ENCODE data around the gene PMS1. TPM values are rescaled to one million over a fixed set of nuclear protein-coding genes. Genes with fewer than 3 reads are reported as not detected.
"Not testable (repeated sequence)": the region's sequence is repeated elsewhere in the genome, so short reads cannot be mapped to it uniquely, and the experiment has no call there.

The PMS1 gene
- total RNA-seq, 1 donor from 2014 or later, result 35.7 TPM

DNA sequence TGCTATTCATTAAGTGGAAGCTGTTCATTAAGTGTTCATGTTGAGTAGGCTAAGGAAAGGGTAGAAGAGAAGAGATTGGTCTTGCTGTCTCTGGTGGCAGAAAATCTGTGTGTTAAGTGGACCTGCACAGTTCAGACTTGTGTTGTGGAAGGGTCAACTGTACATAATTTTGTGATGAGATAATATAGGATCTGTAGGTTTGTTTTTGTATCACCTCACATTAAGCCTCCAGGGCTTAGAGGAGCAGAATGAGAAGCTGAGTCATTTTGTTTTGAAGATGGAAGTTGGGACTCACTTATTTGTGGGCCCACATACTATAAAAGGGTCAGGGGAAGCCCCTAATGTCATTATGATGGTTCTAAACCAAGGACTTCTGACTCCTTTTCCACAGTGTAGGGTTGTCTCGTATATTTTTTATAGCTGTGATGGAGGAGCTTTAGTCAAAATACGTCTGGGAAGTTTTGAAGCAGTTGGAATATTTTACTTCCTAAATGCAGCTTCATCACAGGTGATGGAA lies 18.2 kb downstream of the PMS1 start:
- intact Hi-C loops (cut with micrococcal nuclease), result no loop called here

DNA sequence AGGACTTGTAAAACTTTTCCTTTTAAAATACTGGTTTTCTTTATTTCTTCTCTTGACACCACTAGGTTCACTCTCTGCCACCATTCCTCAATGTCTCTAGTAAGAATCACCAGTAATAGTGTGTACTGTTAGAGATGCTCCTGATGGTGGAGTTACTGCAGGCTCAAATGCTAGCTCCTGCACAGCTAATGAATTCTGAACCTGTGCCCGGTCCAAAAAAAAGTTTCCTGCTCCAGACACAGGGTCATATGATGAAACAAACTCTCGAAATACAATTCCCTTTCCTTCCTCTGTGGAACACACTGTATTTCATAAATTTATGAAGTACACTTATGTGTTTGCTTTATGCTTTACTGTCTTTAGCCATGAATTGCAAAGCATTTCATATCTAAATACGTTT lies 19.2 kb downstream of the PMS1 start:
- intact Hi-C loops (cut with micrococcal nuclease), result no loop called here

DNA sequence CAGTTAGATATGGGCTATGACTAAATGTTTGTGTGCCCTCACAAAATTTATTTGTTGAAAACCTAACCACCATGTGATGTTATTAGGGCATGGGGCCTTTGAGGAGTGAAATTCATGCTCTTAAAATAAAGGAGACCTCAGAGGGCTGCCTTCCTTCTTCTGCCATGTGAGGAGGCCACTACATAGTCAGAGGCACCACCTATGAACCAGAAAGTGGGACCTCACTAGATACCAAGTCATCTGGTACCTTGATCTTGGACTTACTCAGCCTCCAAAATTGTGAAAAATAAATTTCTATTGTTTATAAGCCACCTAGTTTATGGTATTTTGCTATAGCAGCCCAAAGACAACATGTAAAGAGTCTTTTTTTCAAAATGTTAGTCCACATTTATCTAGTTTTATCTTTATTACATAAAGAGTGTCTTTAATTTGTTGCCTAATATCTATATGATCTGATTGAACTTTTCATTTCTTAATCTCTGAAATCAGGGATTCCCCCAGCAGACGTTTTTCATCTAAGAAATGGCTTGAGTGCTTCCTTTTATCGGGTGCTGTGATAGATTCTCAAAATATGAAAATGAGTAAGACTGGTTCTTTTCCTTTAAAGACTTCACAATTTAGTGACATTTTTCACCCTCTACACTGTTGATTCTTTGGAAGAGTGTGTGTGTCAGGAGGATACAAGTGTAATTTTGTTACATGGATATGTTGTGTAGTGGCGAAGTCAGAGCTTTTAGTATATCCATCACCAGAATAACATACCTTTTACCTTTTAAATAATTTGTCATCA lies 34.2 kb downstream of the PMS1 start:
- intact Hi-C loops (cut with micrococcal nuclease), result no loop called here

DNA sequence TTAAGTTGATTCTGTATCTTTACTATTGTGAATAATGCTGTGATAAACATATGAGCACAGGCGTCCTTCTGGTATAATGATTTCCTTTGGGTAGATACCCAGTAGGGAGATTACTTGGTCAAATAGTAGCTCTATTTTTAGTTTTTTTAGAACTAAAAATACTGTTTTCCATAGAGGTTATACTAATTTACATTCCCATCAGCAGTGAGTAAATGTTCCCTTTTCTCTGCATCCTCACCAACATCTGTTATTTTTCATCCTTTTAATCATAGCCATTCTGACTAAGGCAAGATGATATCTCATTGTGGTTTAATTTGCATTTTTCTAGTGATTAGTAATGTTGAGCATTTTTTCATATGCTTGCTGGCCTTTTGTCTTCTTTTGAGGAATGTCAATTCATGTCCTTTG lies 35.1 kb downstream of the PMS1 start:
- intact Hi-C loops (cut with micrococcal nuclease), result no loop called here

DNA sequence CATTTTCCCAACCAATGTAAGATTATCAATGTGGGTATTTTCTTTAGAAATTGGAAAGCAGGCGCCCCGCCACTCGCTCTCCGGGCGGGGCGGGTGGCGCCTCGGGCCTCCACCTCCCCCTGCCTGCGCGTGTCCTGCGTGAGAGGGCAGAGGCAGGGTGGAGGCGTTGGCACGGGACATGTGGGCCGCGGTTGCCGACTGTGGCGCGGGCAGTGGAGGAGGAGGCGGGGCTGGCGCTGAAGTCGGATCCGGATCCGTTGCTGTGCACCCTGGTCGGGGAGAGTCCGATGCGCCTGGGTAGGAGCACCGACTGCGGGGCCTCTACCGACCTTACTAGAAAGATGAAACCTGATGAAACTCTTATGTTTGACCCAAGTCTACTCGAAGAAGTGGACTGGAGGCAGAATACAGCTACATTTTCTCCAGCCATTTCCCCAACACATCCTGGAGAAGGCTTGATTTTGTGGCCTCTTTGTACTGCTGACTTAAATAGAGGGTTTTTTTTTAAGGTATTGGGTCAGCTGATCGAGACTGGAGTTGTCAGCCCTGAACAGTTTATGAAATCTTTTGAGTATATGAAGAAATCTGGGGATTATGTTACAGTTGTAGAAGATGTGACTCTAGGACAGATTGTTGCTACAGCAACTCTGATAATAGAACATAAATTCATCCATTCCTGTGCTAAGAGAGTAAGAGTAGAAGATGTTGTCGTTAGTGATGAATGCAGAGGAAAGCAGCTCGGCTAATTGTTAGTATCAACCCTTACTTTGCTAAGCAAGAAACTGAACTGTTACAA lies 37.9 kb downstream of the PMS1 start:
- intact Hi-C loops (cut with micrococcal nuclease), result no loop called here

DNA sequence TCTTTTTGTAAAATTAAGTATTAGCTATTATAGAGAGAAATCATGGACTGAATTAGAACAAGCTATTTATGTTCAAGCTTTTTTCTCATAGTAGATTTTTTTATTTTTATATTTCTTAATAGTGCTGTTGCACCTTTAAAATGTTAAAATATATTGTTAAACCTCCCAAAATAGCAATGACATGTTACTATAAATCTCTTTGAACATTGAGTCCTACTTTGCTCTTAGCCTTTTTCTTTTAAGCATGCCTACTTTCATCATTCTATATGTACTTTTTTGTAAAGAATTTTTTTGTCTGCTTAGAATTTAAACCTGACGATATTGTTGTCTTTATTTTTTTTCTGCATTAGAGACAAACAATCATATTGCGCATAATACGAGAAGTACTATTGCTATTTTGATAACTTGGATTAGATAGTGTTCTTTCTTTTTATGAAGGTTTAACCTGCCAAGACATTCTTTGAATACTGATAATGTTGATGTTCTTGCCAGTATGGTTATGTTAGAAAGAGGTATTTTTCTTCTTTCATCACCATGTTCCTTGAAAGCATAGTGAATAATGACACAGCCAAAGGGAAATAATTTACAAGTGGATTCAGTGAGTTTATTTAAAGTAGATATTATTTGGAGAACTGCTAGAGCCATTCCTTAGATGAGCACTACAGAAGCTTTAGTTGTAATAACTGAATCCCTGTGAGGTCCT lies 40.6 kb downstream of the PMS1 start:
- intact Hi-C loops (cut with micrococcal nuclease), result no loop called here

DNA sequence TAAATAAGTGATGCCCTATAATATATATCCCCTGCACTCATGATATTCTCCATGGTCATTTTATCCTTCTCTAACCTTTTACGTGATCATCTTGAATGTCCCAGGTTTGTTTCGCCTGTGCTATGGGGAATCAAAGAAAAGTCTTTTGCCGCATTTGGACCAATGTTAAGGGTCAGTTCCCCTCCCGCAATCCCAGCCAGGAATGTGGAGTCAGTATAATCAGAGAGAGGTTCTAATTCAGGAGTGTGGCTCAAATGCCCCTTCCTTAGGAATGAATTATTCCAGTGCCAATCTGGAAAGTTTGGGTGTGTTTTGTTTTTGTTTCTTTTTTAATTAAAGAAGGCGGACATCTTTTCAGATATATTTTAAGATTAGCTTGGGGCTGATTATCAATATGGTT lies 41.8 kb downstream of the PMS1 start:
- intact Hi-C loops (cut with micrococcal nuclease), result no loop called here

DNA sequence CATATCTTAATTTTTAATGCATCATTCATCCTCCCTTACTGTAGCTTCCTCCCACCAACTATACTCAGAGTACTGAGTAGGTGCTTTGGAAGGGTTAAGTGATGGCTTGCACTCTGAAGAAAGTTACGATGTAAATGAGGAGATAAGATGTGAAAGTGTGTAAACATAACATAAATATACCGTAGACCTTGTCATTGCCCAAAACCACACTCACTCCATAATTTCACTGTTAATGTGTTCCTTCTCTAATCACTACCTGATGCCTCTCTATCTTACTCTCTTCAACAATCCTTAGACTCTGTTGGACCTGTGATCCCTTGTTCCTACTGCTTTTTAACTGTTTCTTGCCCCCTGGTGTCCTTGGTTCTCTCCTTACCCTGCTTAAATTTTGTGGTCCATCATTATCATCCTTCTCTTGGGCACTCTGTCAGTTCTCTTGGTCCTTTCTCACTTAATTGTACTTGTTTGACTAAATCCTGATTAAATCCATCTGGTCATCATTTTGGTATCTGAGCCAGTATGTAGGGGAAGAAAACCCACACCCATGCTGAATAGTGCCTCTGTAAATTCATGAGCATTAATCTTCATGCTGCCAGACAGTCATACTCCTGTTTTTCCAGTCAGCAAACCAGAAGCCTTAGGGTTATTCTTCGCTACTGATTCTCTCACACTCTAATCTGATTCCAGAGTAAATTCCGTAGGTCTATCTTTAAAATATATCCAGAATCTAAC lies 45.0 kb downstream of the PMS1 start:
- intact Hi-C loops (cut with micrococcal nuclease), result no loop called here

DNA sequence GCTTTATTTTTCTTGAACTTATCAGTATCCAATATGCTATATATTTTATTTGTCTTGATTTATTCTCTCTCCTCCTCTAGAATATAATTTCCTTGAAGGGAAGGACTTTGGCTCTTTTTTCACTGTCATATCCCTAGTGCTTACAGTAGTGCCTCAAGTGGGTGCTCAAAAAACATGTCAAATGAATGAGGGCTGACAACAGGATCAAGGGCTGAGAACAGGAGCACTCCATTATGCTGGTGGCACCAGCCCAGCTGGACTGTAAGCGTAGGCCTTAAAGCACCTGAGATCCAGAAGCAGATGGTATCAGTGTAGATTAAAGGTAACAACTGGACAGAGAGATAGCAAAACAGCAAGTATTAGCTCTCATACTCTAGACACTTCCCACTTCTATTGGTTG lies 46.3 kb downstream of the PMS1 start:
- intact Hi-C loops (cut with micrococcal nuclease), result no loop called here

DNA sequence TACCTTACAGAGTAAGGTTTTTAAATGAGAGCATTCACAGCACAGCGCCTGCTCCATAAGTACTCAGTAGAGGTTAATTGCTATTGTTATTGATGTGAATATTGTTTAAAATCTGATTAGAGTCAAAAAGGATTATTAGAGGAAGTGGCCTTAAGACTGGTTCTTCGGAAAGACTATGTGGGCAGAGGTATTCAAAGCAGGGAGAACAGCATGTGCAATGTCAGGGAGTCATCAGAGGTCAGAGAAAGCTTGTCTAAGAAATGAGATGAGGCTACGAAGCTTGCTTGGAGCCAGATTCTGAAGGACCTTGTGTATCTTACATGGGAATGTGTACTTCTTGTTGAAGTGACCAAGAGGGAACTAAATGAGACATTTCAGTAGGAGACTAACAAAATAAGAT lies 49.8 kb downstream of the PMS1 start:
- intact Hi-C loops (cut with micrococcal nuclease), result no loop called here

DNA sequence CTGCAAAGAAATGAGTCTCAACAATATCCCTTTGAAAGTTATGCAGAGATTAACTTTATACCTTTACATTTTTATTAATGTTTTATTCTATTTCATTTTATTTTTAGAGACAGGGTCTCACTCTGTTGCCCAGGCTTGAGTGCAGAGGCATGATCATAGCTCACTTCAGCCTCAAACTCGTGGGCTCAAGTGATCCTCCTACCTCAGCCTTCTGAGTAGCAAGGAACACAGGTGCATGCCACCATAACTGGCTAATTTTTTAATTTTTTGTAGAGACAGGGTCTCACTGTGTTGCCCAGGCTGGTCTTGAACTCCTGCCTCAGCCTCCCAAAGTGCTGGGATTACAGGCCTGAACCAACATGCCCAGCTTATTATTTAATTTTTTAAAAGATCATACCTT lies 50.4 kb downstream of the PMS1 start:
- intact Hi-C loops (cut with micrococcal nuclease), result not testable (repeated sequence)

DNA sequence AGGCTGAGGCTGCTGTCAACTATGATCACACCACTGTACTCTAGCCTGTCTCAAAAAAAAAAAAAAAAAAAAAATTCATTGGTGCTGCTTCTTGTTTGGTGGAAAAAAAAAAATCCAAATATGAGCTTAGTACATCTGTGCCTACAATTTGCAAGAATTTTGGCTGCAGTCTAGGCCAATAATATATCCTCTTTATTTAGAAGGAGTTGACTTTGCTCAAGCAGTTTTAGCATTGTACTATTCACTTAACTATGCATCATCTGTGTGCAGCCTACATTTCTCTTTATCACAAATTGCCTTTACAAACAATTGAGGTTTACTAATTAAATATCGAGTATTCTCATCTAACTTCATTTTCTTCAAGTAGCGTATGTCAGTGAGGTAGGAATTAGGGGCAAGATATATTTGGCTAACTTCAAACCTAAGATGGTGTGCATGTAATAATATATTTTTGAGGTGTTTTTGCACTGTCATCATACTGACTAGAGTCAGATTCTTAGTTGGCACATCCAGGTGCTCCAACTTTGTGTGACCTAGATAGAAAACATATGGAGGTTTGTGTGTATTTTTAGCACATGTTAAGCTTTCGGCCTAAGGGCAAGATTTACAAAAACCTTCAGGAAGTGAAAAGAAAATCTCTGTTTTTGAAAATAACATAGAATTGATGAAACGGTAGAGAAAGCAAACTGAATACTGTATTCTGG lies 51.8 kb downstream of the PMS1 start:
- intact Hi-C loops (cut with micrococcal nuclease), result no loop called here

DNA sequence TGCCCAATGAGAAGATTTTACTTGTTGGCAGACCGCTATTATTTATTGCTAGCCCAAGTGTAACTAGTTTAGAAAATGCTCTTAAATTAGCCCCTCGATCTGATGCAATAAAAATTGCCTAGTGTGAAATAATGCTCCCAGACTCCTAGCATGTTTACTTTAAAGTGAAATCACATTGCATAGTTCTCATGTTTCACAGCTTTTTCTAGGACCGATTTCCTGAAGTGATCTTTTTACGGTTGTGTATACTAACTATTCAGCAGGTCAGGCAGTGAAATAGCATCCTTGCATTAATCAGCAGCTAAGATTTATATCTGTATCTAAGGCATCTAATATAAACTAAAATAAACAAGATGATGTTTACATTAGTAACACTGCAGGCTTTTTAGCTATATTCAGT lies 52.4 kb downstream of the PMS1 start:
- intact Hi-C loops (cut with micrococcal nuclease), result no loop called here

DNA sequence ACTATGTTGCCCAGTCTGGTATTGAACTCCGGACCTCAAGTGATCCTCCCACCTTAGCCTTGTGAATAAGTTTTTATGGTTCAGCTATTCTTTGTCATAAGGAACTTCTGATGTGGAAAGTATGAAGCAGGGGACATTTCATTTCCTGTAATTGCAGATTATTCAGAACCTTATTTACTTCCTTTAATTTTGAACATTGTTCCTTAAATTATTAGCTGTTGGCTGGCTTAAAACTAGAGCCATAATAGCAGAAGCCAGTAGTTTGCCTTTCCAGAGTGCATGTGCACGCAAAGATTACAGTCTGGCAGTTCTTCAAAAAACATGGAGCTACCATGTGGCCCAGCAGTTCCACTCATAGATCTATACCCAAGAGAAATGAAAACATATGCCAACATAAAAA lies 53.1 kb downstream of the PMS1 start:
- intact Hi-C loops (cut with micrococcal nuclease), result no loop called here

DNA sequence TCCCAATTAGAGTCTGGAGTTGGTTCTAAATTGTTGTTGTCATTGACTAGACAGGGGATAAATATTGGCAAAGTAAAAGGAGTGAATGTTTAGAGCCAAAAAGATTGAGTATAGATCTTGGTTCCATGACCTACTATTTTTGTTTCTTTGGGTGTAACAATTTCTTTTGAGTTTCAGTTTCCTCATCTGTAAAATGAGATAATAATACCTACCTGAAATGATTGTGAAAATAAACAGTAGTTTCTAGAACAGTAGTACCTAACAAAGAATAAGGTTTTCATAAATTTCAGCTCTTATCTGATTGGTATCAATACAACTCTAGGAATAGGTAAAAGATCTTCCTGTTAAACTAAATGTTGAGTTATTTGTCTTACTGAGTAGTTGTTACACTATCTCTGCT lies 56.8 kb downstream of the PMS1 start:
- intact Hi-C loops (cut with micrococcal nuclease), result no loop called here

DNA sequence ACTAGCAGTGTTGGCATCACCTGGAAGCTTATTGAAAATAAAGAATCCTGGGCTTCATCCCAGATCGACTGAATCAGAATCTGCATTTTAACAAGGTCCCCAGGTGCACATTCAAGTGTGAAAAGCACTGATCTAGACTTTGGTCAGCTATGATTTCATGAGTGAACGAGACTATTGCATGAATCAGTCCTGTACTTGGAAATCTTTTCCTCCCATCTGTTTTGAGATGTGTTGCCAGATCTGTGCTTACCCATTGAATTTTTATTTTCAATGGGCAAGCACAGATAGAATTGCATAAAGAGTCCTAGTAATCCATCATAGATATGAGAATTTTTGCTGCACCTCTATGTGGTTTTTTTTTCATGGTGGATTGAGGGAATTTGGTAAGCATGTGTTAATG lies 64.0 kb downstream of the PMS1 start:
- intact Hi-C loops (cut with micrococcal nuclease), result no loop called here

DNA sequence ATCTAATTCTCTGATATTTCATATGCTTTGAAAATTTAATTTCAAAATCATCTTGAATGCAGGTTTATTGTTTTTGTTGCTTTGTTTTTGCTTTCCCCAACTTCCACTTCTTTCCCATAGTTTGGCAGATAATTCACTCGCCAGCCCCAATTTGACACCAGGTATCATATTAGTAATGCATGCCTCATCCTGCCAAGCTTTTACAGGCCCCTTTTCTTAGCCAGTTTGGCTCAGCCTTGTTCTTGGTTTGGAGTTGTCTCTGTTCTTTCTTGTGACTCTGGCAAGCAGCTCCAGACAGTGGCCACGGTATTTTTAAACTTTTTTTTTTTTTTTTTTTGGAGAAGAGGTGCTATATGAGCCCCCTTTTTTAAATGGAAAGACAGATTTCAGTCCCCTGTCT lies 65.3 kb downstream of the PMS1 start:
- intact Hi-C loops (cut with micrococcal nuclease), result no loop called here

DNA sequence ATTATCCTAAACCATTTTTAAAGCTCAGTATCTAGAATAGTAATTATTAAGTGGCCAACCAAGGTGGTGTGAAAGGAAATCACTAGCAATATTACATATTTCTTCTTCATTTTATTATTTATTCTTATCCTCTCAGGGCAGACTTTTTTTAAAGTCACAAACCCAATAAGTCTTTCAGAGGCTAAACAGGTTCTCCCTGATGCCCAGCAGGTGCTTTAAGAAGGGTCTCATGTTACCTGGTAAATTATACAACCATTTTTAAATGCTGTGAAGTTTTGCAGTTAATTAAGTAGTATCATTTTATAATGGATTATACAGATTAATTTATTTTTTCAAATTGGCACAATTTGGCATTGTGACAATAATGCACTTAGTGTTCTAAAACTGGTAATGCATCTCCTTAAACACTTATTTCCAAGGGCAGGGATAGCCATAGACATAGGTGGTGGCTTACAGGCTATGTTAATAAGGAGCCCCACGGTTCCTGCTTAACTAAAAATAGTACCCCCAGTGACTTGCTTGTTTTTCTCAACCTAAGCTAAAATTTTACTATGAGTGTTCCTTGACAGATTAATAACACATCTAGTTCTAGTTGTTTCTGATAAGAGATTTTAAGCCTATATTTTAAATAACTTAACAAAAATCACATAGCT lies 67.0 kb downstream of the PMS1 start:
- intact Hi-C loops (cut with micrococcal nuclease), result no loop called here

DNA sequence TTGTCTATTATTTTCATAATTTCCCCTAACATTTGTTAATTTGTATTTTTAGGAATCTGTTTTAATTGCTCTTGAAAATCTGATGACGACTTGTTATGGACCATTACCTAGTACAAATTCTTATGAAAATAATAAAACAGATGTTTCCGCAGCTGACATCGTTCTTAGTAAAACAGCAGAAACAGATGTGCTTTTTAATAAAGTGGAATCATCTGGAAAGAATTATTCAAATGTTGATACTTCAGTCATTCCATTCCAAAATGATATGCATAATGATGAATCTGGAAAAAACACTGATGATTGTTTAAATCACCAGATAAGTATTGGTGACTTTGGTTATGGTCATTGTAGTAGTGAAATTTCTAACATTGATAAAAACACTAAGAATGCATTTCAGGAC lies 69.9 kb downstream of the PMS1 start:
- intact Hi-C loops (cut with micrococcal nuclease), result no loop called here

DNA sequence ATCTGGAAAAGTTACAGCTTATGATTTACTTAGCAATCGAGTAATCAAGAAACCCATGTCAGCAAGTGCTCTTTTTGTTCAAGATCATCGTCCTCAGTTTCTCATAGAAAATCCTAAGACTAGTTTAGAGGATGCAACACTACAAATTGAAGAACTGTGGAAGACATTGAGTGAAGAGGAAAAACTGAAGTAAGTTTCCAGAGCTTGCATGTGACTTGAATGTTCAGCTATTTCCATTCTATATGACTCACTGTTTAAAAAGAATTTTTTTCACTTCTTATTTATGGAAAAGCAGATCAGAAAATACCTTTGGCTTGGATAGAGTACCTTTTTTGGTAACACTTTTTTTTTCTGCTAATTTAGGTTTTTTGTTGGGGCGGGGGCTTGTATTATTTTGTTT lies 70.7 kb downstream of the PMS1 start:
- intact Hi-C loops (cut with micrococcal nuclease), result no loop called here

Measured in T-helper 1 cell treated with Interleukin-12 subunit alpha and Interleukin-12 subunit beta and Interleukin-4 antibody, amounts not matched to agents 30 ng/mL and 1 ng/mL, for 36 hours (primary cell).